Upper lobe of left lung (tissue), 4 donors: ENCODE measurements around the gene ATP9B.

ENCODE experiments used
- EP300 ChIP-seq, 4 donors: sonication (generic); formaldehyde crosslinking; IDR thresholded peaks; one replicate each; pipeline ENCODE4 v1.5.1; 2017; ENCODE audit warnings: antibody characterized with exemption in 4 of 4, control low read depth in 2 of 4
- POLR2AphosphoS5 ChIP-seq, 2 donors: sonication (generic); formaldehyde crosslinking; IDR thresholded peaks; one replicate each; pipeline ENCODE4 v1.5.1; 2017; ENCODE audit warnings: antibody characterized with exemption in 2 of 2
- TF ChIP-seq, protein P1 (sequence below), 6 experiments: fragments of 450-650 bp in 4 of 6; fragments of 200-600 bp in 2 of 6; sonication (generic) in 2 of 6; IDR thresholded peaks; one replicate each; pipeline ENCODE4 v1.5.1; 2016 to 2019; ENCODE audit warnings: antibody characterized with exemption in 6 of 6

DNA sequence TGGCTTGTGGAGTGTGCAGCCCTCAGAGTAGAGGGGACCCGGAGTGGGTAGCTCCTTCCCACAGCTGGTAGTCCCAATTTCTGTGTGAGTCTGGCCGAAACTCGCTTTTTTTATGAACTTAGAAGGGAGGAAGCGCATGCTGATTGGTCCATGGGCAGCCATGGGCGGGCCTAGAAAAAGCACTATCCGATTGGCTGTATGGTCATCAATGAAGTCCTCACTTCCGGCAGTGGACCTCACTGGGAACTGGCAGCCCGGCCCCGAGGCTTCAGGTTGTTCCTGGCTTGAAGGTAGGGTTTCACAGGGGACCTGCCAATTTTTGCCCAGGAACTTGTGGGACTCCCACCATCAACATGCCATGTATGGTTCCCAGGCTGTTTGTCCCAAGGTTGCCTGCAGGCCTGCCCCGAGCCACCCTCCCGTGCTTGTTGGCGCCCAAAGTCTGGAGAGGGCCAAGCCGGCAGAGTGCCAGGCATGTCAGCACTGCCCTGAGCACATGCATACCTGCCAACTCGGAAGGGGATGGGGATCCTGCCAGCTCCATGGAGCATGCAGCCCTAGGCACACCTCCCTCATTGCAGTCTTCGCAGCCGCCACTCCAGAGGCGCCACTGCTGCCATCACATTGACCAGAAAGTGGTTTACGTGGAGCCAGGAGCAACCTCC, 98.5 kb downstream of the ATP9B start:
- TF ChIP-seq POLR2AphosphoS5 (IDR thresholded peaks at IDR 0.05) (no peak), EP300 (IDR thresholded peaks at IDR 0.05) (no peak)
- TF ChIP-seq, protein P1, sequence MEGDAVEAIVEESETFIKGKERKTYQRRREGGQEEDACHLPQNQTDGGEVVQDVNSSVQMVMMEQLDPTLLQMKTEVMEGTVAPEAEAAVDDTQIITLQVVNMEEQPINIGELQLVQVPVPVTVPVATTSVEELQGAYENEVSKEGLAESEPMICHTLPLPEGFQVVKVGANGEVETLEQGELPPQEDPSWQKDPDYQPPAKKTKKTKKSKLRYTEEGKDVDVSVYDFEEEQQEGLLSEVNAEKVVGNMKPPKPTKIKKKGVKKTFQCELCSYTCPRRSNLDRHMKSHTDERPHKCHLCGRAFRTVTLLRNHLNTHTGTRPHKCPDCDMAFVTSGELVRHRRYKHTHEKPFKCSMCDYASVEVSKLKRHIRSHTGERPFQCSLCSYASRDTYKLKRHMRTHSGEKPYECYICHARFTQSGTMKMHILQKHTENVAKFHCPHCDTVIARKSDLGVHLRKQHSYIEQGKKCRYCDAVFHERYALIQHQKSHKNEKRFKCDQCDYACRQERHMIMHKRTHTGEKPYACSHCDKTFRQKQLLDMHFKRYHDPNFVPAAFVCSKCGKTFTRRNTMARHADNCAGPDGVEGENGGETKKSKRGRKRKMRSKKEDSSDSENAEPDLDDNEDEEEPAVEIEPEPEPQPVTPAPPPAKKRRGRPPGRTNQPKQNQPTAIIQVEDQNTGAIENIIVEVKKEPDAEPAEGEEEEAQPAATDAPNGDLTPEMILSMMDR (IDR thresholded peaks at IDR 0.05) = no peak
